ENCODE data around the gene ZNF736.

GRCh38 chr7:64312826-64313225 is 935 bp upstream of the ZNF736 start:
- TF ChIP-seq, protein P1, sequence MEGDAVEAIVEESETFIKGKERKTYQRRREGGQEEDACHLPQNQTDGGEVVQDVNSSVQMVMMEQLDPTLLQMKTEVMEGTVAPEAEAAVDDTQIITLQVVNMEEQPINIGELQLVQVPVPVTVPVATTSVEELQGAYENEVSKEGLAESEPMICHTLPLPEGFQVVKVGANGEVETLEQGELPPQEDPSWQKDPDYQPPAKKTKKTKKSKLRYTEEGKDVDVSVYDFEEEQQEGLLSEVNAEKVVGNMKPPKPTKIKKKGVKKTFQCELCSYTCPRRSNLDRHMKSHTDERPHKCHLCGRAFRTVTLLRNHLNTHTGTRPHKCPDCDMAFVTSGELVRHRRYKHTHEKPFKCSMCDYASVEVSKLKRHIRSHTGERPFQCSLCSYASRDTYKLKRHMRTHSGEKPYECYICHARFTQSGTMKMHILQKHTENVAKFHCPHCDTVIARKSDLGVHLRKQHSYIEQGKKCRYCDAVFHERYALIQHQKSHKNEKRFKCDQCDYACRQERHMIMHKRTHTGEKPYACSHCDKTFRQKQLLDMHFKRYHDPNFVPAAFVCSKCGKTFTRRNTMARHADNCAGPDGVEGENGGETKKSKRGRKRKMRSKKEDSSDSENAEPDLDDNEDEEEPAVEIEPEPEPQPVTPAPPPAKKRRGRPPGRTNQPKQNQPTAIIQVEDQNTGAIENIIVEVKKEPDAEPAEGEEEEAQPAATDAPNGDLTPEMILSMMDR (IDR thresholded peaks at IDR 0.05; ENCODE audit: low read depth, low read length, poor library complexity, severe bottlenecking) = no peak
- TF ChIP-seq EZH2phosphoT487 (IDR thresholded peaks at IDR 0.05; ENCODE audit: borderline replicate concordance, low read length) = no peak
